ENCODE data around the gene FHAD1.

The FHAD1 gene

DNA sequence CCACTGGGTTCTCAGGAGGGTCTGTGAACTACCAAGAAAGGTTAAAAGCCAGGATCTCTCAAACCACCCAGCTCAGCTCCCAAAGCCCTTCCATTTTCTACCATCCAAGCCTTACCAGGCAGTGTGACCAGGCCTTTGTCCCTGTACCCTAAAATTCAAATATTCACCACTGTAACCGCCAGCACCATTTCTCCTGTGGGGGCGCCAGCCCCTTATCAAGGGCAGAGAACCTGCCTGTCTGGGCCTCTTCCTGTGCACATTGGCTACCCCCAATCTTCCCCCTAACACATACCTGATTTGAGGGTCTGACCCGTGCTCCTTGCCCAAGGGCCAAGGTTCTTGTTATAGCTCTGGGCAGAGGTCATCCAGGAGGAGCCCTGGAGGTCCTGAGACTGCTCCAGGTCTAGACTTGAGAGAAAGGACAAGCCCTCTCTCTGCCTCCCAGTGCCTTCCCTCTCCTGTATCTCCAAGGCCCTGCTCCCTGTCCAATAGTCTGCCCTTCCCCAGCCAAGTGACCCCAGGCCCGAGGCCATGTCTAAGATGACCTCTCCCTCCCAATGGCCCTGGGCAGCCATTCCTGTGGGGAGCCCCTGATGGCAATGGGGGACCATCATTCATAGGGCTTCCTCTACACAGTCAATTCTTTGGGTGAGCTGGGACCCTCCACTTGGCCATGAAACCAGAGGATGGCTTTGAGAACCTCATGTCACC lies 78.5 kb downstream of the FHAD1 start:
- DNase-seq (ENCODE audit: low read depth, low spot score) = no peak

DNA sequence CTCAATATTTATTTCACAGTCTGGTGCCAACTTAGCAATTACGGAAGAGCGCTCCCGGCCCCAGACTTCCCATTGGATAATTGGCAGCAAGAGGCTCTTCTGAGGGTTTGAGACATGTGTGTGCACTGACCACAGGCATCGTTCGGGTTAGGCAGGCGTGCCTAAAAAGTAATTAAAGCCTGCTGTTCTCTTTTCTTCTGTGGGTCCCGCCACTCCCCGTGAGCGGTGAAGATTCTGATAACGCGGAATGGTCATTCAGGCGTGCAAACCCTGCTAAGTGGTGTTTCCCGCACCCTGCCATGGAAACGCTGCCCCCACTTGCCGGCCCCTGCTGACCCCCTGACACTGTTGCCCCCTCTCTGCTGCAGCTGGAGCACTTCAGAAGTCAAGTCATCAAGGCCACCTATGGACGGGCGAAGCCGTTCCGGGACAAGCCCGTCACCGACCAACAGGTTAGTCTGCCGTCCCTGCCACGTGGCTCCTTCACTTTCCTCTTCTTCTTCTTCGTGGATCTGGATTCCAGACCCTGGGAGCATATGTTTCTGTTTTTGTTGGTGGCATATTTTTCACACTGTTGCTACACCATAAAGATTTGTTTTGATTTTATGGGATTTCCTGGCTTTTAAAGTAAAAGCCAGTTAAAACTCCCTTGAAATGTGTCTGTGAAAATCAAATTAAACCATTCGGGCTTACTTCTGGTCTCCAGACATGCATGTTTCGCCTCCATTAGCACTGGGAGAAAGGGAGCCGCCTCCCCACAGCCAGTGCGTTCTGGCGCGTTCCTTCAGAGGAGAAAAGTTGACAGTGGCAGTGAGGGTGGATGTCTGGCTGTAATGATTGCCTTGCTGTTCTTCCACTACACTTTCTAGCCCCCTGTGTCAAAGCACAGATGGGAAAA lies 79.9 kb downstream of the FHAD1 start:
- DNase-seq (ENCODE audit: low read depth, low spot score) = no peak

DNA sequence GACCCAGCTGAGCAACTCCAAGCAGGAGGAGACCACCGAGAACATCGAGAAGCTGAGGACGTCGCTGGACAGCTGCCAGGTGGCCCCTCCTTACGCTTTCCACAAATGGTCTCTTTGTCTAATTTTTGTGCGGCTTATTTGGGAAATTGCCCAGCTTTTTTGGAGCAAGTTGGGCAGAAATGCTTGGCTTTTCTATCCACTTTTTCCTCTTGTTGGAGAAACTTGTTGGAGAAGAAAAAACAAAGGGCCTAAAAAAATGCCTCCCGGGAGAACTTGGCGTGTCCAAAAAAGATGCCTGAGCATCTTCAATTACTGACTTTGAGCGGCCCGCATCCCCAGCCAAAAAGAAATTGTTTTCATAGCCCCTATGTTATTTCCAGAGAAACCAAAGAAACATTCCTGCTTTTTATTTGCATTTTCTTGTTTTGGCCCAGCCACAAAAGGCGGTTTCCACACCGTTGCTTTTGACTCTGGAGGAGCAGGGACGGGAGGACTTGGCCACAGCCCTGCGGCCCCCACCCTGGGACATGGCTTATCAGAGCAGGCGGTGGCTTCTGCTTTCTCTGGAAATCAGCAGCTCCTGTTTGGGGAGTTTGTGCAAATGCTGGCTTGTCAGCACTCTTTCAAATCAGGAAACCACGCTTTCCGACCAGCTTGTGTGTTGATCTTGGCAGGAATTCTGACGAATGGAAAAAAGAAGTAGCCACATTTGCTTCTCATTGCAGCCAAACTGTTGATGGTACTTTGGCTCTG lies 81.5 kb downstream of the FHAD1 start:
- no peak for DNase-seq (ENCODE audit: low read depth, low spot score)

DNA sequence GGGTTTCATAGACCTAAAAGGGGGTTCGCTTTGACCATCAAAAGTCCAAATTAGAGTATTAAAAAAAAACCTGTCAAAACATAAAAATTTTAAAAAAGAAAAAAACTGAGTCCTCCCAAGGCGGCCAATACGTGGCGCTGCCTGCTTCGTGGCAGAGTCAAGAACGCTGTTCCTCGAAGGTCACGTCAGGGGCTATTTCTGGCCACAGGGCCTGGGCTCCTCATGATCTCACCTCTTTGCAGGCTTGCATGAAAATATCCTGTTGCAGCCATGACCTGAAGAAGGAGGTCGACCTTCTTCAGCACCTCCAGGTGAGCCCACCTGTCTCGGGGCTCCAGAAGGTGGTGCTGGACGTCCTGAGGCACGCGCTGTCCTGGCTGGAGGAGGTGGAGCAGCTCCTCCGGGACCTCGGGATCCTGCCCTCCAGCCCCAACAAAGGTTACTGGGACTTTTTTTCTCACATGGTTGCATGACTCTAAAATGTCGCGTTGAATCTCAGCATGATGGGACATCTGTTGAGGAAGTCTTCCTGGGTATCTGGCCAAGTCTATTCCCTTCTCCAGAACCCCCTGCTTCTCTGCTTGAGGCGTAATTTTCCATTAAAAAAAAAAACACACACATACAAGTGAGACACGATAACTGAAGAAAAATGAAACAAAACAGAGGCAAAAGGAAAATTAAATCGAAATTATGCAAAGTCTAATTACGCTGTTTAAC lies 82.2 kb downstream of the FHAD1 start:
- DNase-seq (ENCODE audit: low read depth, low spot score) = no peak

DNA sequence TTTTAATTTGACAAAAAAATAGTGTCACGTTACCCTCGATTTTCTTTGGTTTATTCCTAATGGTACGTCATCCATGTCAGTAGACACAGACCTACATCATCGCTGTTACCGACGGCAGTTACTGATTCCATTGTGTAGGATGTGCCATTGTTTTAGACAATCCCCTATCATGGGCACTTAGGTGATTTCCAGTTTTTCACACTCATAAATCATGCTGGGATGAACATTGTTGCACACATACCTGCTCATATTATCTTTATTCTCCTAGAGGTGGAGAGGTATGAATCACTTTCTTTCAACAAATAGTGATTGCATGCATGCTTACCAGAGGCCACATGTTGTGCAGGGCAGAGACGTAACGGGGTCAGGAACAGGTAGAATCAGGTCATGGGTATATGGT lies 83.0 kb downstream of the FHAD1 start:
- no peak for DNase-seq (ENCODE audit: low read depth, low spot score)

DNA sequence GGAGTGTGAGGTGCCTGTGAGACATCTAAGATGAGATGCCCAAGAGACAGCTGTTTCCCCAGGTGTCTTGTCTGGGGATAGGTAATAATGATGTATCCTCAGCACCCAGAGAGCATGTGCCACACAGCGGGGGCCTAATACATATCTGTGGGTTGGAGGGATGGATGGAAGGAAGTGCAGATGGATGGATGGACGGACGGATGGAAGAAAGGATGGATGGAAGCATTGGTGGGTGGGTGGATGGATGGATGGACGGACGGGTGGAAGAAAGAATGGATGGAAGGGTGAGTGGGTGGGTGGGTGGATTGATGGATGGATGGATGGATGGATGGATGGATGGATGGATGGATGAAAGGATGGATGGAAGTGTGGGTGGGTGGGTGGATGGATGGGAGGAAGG lies 84.2 kb downstream of the FHAD1 start:
- DNase-seq (ENCODE audit: low read depth, low spot score) = no peak

DNA sequence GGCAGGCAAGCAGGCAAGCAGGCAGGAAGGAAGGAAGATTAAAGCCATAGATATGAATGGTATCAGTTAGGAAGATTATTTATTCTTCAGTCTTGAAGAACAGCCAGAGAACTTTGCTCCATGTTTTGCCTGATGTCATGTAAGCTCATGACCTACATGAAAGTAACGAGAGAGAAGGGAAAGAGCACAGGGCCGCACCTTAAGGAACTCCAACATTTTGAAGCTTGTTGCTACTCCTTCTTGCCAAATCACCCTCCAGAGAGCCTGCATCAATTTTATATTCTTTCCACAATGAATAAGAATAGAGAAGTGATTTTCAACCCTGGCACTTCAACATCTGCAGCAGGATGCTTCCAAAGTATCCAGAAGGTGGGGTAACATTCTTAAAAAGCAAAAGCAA lies 84.7 kb downstream of the FHAD1 start:
- DNase-seq (ENCODE audit: low read depth, low spot score) = no peak

DNA sequence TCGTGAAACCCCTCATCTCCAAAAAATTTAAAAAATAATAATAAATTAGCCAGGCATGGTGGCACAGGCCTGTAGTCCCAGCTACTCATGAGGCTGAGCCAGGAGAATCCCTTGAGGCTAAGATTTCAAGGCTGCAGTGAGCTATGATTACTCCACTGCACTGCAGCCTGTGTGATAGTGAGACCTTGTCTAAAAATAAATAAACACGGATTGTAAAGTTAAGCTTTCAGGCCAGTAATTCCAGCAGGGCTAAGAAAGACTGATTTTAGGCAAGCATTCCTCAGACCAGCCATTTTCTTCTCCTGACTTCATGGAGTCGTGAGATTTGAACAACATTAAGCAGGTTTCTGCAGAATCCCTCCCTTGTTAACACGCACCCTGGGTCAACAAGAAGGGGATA lies 85.5 kb downstream of the FHAD1 start:
- DNase-seq (ENCODE audit: low read depth, low spot score) = no peak

DNA sequence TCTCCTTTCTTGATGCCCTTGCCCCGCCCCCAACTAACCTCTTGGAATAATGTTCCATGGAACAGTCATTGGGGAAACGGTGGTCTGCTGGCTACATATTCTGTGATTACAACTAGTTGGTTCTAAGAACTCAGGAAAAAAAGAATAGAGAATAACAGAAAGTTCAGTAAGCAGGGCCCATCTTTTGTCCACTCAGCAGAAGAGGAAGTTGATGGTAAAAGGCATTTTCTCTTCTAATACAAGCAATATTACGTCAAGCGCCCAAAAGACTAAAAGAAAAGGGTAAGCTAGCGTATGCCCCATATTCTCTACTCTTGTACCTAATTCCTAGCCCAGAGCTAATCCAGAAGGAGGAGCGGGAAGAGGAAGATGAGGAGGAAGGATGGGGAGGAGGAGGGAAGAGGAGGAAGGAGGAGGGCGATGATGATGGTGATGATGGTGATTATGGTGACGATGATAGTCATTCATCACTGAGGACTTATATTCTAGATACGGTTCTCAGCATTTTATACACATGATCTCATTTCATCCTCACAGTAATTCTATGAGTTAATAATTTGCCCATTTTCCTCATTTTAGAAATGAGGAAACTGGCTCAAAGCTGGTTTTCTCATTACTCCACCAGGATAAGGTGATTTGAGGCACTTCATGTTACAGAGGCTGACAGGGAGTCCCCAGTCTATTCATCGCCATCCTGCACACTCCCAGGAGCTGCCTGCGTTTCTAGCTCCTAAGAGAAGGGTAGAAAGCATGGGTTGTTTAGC lies 86.1 kb downstream of the FHAD1 start:
- no peak for DNase-seq (ENCODE audit: low read depth, low spot score)

DNA sequence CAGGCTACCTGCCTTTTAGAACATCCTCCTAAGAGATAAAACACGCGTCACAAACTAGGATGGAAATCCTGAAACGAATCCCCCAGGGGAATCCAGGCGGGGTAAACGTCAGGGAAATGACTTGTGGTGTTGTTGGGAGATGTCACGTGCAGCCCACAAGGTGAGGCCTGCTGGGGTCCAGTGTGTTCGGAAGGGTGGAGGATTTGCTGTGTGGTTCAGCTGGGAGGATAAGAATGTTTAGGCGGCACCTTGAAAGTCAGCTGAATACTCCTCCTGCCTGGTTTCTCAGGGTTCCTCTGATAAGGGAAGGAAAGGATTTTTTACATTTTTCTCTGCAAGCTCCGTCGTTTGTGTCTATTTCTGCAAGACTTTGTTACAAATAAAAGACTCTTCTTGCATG lies 88.0 kb downstream of the FHAD1 start:
- DNase-seq (ENCODE audit: low read depth, low spot score) = no peak

DNA sequence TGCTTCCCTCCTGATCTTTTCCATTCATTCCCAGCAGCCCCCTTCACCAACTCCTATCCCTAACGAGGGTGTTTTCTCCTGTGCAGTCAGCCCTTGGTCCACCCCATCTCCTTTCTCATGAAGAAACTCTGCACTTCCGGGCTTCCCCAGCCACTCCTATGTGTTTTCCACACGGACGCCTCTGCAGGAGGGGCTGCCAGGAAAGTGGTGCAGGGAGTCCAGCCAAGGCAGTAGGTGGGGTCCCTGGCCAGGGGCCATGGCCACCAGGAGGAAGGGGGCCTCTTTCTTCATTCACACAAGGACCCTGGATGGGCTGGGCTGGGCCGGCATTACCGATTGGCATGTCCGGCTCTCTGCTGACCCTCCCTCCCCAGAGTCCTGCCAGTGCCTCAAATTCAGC lies 89.8 kb downstream of the FHAD1 start:
- no peak for DNase-seq (ENCODE audit: low read depth, low spot score)

DNA sequence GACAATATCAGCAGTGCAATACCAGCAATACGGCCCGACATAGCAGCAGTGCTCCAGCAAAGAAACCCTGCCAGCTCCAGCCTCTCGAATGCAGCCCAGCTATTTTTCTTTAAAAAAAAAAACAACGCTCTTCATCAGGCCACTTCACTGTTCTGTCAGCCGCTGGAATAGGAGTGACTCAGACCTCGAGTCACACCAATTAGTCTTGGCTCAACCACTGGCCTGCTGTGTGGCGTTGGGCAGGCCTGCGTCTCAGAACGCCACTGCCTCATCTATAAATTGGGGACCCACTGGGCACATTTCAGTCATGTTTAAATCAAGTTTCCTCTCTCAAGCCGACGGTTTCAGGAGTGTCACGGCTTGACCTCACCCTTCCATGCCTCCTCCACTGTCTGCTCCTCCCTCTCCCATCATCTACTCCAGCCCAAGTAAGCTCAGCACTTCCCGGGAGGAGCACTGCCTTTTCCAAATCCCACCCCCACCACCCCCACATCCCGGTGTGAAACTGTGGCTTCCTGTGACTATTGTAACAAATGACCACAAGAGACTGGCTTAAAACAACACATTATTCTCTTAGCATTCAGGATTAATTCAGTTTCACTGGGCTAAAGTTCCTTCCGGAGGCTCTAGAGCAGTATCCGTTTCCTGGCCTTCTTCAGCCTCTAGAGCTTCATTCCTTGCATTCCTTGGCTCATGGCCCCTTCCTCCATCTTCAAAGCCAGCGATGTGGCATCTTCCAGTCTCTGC lies 90.8 kb downstream of the FHAD1 start:
- no peak for DNase-seq (ENCODE audit: low read depth, low spot score)

DNA sequence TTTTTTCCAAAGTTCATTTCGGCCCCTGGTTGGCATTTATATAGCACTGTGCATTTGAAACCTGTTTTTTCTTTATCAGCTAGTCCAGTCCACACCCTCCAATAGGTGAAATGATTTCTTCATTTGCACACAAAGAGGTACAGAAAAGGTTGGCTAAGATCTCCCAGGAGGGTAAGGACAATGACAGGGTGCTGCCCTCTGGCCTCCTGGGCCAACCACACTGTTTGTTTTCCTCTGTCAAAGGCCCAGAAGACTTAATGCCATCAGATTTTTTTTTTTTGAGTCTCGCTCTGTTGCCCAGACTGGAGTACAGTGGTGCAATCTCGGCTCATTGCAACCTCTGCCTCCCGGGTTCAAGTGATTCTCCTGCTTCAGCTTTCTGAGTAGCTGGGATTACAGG lies 92.5 kb downstream of the FHAD1 start:
- DNase-seq (ENCODE audit: low read depth, low spot score) = no peak

DNA sequence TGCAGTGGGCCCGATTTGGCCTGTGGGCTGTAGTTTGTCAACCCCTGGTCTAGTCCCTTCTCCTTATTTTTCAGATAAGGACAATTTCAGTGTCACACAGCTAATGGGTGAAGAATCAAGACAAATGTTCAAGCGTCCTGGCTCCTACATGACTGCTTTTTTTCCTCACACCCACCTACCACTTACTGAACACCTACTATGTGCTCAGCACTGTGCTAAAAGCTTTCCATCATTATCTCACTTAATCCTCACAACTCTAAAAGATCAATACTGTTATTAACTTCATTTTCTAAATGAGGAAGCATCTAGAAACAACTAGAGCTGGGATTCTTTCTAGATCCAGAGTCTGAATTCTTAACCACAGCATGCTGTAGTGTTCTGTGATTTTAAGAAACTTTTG lies 94.2 kb downstream of the FHAD1 start:
- DNase-seq (ENCODE audit: low read depth, low spot score) = no peak

DNA sequence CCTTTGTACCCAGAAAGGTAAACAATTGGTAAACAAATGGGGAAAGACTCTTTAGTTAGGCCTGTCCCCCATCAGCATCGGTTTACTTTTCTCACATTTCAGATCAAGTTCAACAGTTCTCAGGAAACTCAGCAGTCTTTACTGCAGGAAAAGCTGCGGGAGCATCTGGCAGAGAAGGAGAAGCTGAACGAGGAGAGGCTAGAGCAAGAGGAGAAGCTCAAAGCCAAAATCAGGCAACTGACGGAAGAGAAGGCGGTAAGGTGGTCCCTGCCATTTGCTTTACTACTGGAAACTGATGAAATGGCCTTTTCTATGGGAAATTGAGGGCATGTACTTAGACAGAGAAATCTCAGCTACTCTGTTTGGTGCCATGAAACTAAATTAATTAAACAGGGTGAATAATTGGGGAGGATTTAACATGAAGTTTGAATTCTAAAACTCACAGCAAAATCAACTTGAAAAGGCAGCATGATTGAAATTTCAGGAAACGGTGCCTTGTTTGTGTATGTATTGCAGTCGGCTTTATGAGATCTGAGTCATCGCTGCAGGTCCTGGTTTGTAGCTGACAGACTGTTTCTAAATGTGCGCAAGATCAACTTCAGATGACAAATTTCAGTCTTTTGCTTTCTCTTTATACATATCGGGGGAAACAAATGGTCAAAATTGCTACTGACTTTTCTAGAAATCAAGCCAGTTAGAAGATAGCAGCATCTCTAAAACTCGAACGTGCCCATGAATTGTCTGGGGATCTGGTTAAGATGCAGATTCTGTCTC lies 94.8 kb downstream of the FHAD1 start:
- DNase-seq (ENCODE audit: low read depth, low spot score) = no peak

DNA sequence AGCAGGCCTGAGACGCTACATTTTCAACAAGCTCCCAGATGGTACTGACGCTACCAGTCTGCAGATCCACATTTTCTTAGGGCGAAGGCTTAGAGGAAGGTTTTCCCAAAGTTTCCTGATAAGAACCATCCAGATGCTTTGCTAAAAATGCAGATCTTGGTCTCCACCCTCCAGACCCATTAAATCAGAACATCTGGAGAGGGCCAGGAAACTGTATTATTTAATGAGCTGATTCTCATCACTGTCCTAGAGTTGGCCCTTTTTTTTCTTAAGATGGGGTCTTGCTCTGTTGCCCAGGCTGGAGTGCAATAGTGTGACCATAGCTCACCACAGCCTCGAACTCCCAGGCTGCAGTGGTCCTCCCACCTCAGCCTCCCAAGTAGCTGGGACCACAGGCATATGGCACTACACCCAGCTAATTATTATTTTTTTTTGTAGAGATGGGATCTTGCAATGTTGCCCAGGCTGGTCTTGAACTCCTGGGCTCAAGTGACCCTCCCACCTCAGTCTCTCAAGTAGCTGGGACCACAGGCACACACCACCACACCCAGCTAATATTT lies 95.5 kb downstream of the FHAD1 start:
- no peak for DNase-seq (ENCODE audit: low read depth, low spot score)

DNA sequence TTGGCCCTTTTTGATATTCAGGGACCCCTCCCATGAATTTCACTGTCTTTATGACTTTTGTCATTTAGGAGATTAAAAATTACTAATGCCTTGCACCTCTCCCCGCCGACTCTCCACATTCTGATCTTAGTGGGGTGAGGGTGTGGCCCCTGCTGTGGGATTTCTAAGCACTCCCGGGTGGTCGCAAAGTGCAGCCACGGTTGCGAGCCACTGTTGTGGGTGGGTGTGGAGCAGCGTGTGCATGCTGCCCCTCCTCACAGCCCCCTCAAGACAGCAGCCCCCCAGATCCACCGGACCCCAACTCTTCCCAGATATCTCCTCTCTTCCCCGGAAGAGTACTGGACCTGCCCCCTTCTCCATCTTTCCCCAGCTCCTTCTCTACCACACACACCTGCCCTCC lies 96.1 kb downstream of the FHAD1 start:
- no peak for DNase-seq (ENCODE audit: low read depth, low spot score)

DNA sequence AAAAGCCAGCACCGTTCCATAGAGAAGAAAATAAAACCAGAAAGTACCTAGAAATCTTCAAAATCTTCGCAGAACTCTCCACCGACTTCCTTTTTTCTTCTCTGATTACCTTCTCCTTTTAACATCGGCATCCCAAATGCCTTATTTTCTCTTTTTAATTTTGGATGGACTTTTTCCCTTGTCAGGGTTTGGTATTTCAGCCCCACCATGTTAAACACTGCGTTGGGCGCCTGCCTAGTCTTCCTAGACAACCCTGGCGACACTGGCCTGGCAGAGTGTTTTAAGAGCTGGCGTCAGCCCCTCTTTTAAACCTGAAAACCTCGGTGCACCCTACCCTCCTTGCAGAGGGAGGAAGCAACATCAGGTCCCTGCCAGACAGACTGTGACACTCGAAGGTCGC lies 96.7 kb downstream of the FHAD1 start:
- no peak for DNase-seq (ENCODE audit: low read depth, low spot score)

DNA sequence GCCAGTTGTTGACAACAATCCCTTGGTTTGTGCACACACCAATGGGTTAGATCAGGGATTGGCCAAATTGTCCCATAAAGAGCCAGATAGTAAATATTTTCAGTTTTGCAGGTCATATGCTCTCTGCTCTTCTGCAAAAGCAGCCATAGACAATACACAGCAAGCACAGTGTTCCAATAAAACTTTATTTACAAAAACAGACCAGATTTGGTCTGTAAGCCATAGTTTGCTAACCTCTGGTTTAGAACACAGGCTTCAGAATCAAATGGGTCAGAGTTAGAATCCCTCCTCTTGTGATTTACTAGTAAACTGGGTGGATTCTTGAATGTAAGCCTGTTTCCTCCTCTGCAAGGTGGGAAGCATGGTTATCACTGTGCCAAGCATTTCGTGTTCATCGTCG lies 97.4 kb downstream of the FHAD1 start:
- DNase-seq (ENCODE audit: low read depth, low spot score) = no peak

Data from brain pericyte (primary cell).